ENCODE data around the gene M1AP. TPM values are rescaled to one million over a fixed set of nuclear protein-coding genes. Genes with fewer than 3 reads are reported as not detected.

The M1AP gene
- total and polyA plus RNA-seq, 9 of the 15 experiments (the other 6 are each of a cell fraction or from before 2014, with no cell fraction given) = 0.06 to 0.33 (median 0.11) TPM; not detected in 4

- TF ChIP-seq E2F1 (CRISPR knock-in tag; IDR thresholded peaks at IDR 0.05) = no peak; the same call in 1 of the 2 replicates
- peak; percentile 90 for TF ChIP-seq TCF3 (CRISPR knock-in tag; IDR thresholded peaks at IDR 0.05)
- peak; percentile 46; the same call in 1 of the 2 replicates for TF ChIP-seq CREB1 (IDR thresholded peaks at IDR 0.05)
- 0 out of 2 replicates have a peak, but pooled peaks have one; percentile 45 for TF ChIP-seq CREB1 (CRISPR knock-in tag; IDR thresholded peaks at IDR 0.05)
- TF ChIP-seq NCOA1 (IDR thresholded peaks at IDR 0.05; ENCODE audit: low read depth) = peak; percentile 19; the same call in 1 of the 2 replicates
- no peak for TF ChIP-seq ZNF324 (CRISPR knock-in tag; IDR thresholded peaks at IDR 0.05)
- 0 out of 2 replicates have a peak, but pooled peaks have one; percentile 58 for TF ChIP-seq ZNF830 (CRISPR knock-in tag; IDR thresholded peaks at IDR 0.05)
- TF ChIP-seq ZNF445 (CRISPR knock-in tag; IDR thresholded peaks at IDR 0.05; ENCODE audit: low read depth) = no peak
- no peak for TF ChIP-seq KHSRP (IDR thresholded peaks at IDR 0.05)
- TF ChIP-seq TAF1 (IDR thresholded peaks at IDR 0.05; ENCODE audit: control insufficient read depth, extremely low read depth, insufficient read depth, low read length, severe bottlenecking) = peak; percentile 70
- TF ChIP-seq ZBTB7A (IDR thresholded peaks at IDR 0.05; ENCODE audit: borderline replicate concordance, control insufficient read depth, low read depth, low read length) = 0 out of 2 replicates have a peak, but pooled peaks have one; percentile 9
- TF ChIP-seq HDAC1 (IDR thresholded peaks at IDR 0.05) = peak in 1 of 2 experiments; percentile 79; a peak in 2 of 4 replicates
- TF ChIP-seq SMARCC2 (IDR thresholded peaks at IDR 0.05; ENCODE audit: low read depth) = peak; percentile 42
- TF ChIP-seq ZFX (CRISPR knock-in tag; IDR thresholded peaks at IDR 0.05) = peak; percentile 32
- no peak for TF ChIP-seq BRF2 (IDR thresholded peaks at IDR 0.05; ENCODE audit: borderline replicate concordance, insufficient read depth, insufficient read length)
- peak; percentile 48 for TF ChIP-seq HDAC3 (IDR thresholded peaks at IDR 0.05; ENCODE audit: borderline replicate concordance, partially characterized antibody)
- TF ChIP-seq STAT5A (IDR thresholded peaks at IDR 0.05; ENCODE audit: borderline replicate concordance, low read length) = peak; percentile 79; the same call in 1 of the 2 replicates
- TF ChIP-seq PBX2 (CRISPR knock-in tag; IDR thresholded peaks at IDR 0.05; ENCODE audit: low read depth) = no peak
- TF ChIP-seq PBX2 (tag; conservative IDR thresholded peaks at IDR 0.05; ENCODE audit: low read depth) = no peak
- TF ChIP-seq KDM1A (IDR thresholded peaks at IDR 0.05) = 0 out of 4 replicates have a peak, but pooled peaks of 1 of the 2 experiments have one; percentile 60
- peak; percentile 55; the same call in 1 of the 2 replicates for TF ChIP-seq ZNF511 (CRISPR knock-in tag; IDR thresholded peaks at IDR 0.05)
- no peak for TF ChIP-seq POLR2AphosphoS2 (IDR thresholded peaks at IDR 0.05; ENCODE audit: low read length)
- no peak for TF ChIP-seq ZNF134 (CRISPR knock-in tag; conservative IDR thresholded peaks at IDR 0.05)
These were observed 117.6 kb downstream of the M1AP start (continued) for GRCh38 chr2:74530239-74531187.
